ENCODE data around the gene RAB11B.
A peak's percentile ranks its signal among the peaks of the same experiment; 100 is the strongest.

Gene RAB11B

DNA sequence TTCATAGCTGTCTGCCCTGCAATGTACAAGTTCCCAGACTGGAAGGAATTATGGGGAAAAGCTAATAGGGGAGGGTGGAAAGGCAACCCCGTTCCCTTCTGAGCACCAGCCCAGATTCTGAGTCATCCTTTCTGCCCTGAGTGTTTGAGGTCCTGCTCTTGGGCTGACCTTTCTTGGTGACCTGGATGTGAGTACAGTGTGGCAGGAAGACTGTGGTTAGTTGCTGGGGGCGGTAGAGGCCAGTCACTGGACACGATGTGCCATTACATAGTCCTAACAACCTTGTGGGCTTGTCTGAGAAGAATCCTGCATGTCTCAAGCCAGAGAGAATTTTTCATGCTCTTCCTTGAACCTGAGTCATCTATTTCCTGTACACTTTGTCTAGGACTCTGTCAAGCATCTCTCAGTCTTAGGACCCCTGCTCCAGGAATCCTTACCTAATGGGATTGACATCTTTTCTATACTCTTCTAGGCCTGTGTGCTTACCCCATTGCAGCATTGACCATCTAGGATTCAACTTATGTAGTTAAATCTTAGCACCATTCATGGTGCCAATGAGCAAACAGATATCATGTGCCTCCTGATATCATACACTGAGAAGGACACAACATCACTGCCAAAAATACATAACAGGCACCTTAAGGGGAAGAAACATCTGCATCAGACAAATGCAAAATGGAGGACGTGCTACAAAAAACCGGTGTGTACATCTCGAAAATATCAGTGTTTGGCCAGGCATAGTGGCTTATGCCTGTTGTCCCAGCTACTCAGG is 34.3 kb upstream of the RAB11B start:
- in situ Hi-C loops (cut with HindIII; ENCODE audit: low sequenced_read_pairs) = no loop called here
- H3K4me3 ChIP-seq (ENCODE audit: low read depth, low read length) = no peak overlapping the region
- DNase-seq (ENCODE audit: low read depth) = peak; percentile 45
- TF ChIP-seq, protein P1, sequence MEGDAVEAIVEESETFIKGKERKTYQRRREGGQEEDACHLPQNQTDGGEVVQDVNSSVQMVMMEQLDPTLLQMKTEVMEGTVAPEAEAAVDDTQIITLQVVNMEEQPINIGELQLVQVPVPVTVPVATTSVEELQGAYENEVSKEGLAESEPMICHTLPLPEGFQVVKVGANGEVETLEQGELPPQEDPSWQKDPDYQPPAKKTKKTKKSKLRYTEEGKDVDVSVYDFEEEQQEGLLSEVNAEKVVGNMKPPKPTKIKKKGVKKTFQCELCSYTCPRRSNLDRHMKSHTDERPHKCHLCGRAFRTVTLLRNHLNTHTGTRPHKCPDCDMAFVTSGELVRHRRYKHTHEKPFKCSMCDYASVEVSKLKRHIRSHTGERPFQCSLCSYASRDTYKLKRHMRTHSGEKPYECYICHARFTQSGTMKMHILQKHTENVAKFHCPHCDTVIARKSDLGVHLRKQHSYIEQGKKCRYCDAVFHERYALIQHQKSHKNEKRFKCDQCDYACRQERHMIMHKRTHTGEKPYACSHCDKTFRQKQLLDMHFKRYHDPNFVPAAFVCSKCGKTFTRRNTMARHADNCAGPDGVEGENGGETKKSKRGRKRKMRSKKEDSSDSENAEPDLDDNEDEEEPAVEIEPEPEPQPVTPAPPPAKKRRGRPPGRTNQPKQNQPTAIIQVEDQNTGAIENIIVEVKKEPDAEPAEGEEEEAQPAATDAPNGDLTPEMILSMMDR (IDR thresholded peaks at IDR 0.05; ENCODE audit: low read depth, low read length, missing control alignments) = no peak

DNA sequence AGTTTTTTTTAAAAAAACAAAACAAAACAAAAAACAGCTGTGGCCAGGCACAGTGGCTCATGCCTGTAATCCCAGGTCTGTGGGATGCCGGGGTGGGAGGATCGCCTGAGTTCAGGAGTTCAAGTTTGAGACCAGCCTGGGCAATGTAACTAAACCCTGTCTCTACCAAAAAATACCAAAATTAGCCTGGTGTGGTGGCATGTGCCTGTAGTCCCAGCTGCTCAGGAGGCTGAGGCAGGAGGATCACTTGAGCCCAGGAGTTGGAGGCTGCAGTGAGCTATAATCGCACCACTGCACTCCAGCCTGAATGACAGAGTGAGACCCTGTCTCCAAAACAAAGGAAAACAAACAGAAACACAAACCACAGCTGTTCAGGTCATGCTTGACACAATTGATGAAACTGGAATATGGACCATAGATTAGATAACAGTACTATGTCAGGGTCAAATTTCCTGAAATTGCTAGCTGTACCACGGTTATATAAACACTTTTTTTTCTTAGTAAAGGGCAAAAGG is 33.1 kb upstream of the RAB11B start:
- DNase-seq (ENCODE audit: low read depth) = no peak
- TF ChIP-seq, protein P1 (IDR thresholded peaks at IDR 0.05; ENCODE audit: low read depth, low read length, missing control alignments) = no peak
- in situ Hi-C loops (cut with HindIII; ENCODE audit: low sequenced_read_pairs) = no loop called here
- H3K4me3 ChIP-seq (ENCODE audit: low read depth, low read length) = no peak overlapping the region

DNA sequence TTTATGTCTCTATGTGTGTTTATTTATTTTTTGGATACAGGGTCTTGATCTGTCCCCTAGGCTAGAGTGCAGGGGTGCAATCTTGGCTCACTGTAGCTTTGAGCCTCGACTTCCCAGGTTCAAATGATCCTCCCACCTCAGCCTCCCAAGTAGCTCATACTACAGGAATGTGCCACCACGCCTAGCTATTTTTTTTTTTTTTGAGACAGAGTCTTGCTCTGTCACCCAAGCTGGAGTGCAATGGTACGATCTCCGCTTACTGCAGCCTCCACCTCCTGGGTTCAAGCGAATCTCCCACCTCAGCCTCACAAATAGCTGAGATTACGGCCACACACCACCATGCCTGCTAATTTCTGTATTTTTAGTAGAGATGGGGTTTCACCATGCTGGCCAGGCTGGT is 31.2 kb upstream of the RAB11B start:
- TF ChIP-seq, protein P1 (IDR thresholded peaks at IDR 0.05; ENCODE audit: low read depth, low read length, missing control alignments) = no peak
- no peak overlapping the region for H3K4me3 ChIP-seq (ENCODE audit: low read depth, low read length)
- in situ Hi-C loops (cut with HindIII; ENCODE audit: low sequenced_read_pairs) = no loop called here
- DNase-seq (ENCODE audit: low read depth) = no peak

DNA sequence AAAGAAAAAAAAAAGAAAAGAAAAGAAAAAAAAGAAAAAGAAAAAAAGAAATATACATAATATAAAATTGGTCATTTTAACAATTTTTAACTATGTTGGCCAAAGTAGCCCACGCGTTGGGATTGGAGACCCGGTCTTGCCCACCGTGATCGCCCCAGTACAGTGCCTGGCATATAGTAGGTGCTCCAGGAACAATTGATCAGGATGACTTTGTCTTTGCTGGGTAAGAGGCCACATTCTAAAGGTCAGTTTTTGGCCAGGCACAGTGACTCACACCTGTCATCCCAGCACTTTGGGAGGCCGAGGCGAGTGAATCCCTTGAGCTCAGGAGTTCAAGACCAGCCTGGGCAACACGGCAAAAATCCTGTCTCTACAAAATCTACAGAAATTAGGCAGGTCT is 30.0 kb upstream of the RAB11B start:
- TF ChIP-seq, protein P1 (IDR thresholded peaks at IDR 0.05; ENCODE audit: low read depth, low read length, missing control alignments) = no peak
- no peak overlapping the region for H3K4me3 ChIP-seq (ENCODE audit: low read depth, low read length)
- in situ Hi-C loops (cut with HindIII; ENCODE audit: low sequenced_read_pairs) = no loop called here
- DNase-seq (ENCODE audit: low read depth) = no peak

DNA sequence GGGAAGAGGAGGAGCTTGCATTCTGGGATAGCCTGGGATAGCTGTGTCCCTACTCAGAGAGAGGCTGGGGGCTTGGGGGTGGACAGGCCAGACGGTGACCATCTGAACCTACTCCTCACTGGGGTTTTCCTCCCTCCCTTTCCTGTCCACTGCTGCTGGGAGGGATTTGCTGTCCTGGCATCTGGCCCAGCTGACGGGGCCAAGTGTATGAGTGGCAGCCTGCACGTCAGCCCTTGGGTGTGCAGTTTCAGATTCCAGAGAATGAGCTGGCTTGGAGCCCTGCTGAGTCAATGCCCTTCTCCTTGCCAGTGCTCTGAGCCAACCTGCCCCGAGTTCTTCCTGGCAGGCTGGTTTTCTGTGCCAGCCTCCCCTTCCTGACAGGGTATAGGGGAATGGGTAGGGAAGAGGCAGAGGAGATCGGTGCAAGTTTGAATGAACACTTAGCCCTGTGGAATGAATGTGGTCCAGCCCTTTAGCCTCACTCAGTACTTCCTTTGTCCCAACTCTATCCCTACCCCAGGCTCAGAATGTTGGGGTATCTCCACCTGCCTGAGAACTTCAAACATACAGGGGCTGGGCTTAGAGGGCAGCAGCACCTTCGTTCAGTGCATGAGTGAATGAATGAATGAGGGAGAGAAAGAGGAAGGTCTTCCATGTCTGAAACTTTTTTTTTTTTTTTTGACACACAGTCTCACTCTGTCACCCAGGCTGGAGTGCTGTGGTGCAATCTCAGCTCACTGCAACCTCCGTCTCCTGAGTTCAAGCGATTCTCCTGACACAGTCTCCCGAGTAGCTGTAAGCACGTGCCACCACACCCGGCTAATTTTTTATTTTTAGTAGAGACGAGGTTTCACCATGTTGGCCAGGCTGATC is 28.0 kb upstream of the RAB11B start:
- peak; percentile 85 for DNase-seq (ENCODE audit: low read depth)
- H3K4me3 ChIP-seq (ENCODE audit: low read depth, low read length) = no peak overlapping the region
- TF ChIP-seq, protein P1 (IDR thresholded peaks at IDR 0.05; ENCODE audit: low read depth, low read length, missing control alignments) = no peak

More for the DNA sequence above, 28.0 kb upstream of the RAB11B start:
- in situ Hi-C loops (cut with HindIII; ENCODE audit: low sequenced_read_pairs) = no loop called here

Measured in astrocyte of the cerebellum (primary cell).